ENCODE results near the gene MSMO1. TPM values are rescaled to one million over a fixed set of nuclear protein-coding genes. Genes with fewer than 3 reads are reported as not detected.

Gene MSMO1
- total RNA-seq, 1 donor from 2014 or later, result 206 TPM

GRCh38 chr4:165312506-165312905 is 15.0 kb upstream of the MSMO1 start:
- no peaks in the 10 kb centered on the region for H3K27me3 ChIP-seq (ENCODE audit: control insufficient read depth, insufficient read depth, low read length)

GRCh38 chr4:165319030-165319429 is 8.4 kb upstream of the MSMO1 start:
- TF ChIP-seq CTCF (IDR thresholded peaks at IDR 0.05; ENCODE audit: insufficient read depth, low read length, severe bottlenecking), result no peak
- no peak overlapping the region for H3K4me3 ChIP-seq (ENCODE audit: low read depth, low read length)
- FAIRE-seq, result no peak
- no peaks in the 10 kb centered on the region for H3K27me3 ChIP-seq (ENCODE audit: control insufficient read depth, insufficient read depth, low read length)
- no peaks in the 10 kb centered on the region for H3K36me3 ChIP-seq (ENCODE audit: control insufficient read depth, insufficient read depth, low read length)
- DNase-seq (ENCODE audit: low read depth), result no peak

More at GRCh38 chr4:165312506-165312905, 15.0 kb upstream of the MSMO1 start:
- Histone ChIP-seq H3K4me3 (ENCODE audit: low read depth, low read length) (no peak overlapping the region), H3K36me3 (ENCODE audit: control insufficient read depth, insufficient read depth, low read length) (peaks cover 2% of the 10 kb centered on the region)
- TF ChIP-seq CTCF (IDR thresholded peaks at IDR 0.05; ENCODE audit: insufficient read depth, low read length, severe bottlenecking), result no peak
- FAIRE-seq (no peak), DNase-seq (ENCODE audit: low read depth) (peak; percentile 84)

- Histone ChIP-seq H3K4me3 (ENCODE audit: low read depth, low read length) (no peak overlapping the region), H3K27me3 (ENCODE audit: control insufficient read depth, insufficient read depth, low read length) (no peaks in the 10 kb centered on the region), H3K36me3 (ENCODE audit: control insufficient read depth, insufficient read depth, low read length) (no peaks in the 10 kb centered on the region)
- FAIRE-seq (no peak), DNase-seq (ENCODE audit: low read depth) (no peak)
- no peak for TF ChIP-seq CTCF (IDR thresholded peaks at IDR 0.05; ENCODE audit: insufficient read depth, low read length, severe bottlenecking)
Measured at GRCh38 chr4:165319509-165319908, 8.0 kb upstream of the MSMO1 start.

GRCh38 chr4:165324236-165324917 is 3.1 kb upstream of the MSMO1 start:
- no peak for TF ChIP-seq CTCF (IDR thresholded peaks at IDR 0.05; ENCODE audit: insufficient read depth, low read length, severe bottlenecking)
- Histone ChIP-seq H3K27me3 (ENCODE audit: control insufficient read depth, insufficient read depth, low read length) (no peaks in the 10 kb centered on the region), H3K36me3 (ENCODE audit: control insufficient read depth, insufficient read depth, low read length) (no peaks in the 10 kb centered on the region), H3K4me3 (ENCODE audit: low read depth, low read length) (no peak overlapping the region)
- FAIRE-seq (no peak), DNase-seq (ENCODE audit: low read depth) (no peak)

GRCh38 chr4:165324918-165325304 is 2.6 kb upstream of the MSMO1 start:
- H3K27me3 ChIP-seq (ENCODE audit: control insufficient read depth, insufficient read depth, low read length), result no peaks in the 10 kb centered on the region
- FAIRE-seq, result no peak
- no peak for TF ChIP-seq CTCF (IDR thresholded peaks at IDR 0.05; ENCODE audit: insufficient read depth, low read length, severe bottlenecking)
- H3K36me3 ChIP-seq (ENCODE audit: control insufficient read depth, insufficient read depth, low read length), result no peaks in the 10 kb centered on the region
- DNase-seq (ENCODE audit: low read depth), result no peak
- H3K4me3 ChIP-seq (ENCODE audit: low read depth, low read length), result no peak overlapping the region

Data from bronchial epithelial cell (primary cell).